GM18507 (cell line): ENCODE data around the gene DAZ1.
"Not testable (repeated sequence)": the region's sequence is repeated elsewhere in the genome, so short reads cannot be mapped to it uniquely, and the experiment has no call there.

ENCODE experiments used
- DNase-seq: peaks from one replicate; pipeline ENCODE4 v3.0.0; 2011; ENCODE audit warnings: low read depth; ENCODE audit not compliant: insufficient read length; ENCODE audit errors: extremely low spot score
- FAIRE-seq: peaks from 2 replicates; lab custom pipeline; 2011; peaks lifted over from hg19 to GRCh38; lab: Jason Lieb, UNC

Gene DAZ1, protein sequence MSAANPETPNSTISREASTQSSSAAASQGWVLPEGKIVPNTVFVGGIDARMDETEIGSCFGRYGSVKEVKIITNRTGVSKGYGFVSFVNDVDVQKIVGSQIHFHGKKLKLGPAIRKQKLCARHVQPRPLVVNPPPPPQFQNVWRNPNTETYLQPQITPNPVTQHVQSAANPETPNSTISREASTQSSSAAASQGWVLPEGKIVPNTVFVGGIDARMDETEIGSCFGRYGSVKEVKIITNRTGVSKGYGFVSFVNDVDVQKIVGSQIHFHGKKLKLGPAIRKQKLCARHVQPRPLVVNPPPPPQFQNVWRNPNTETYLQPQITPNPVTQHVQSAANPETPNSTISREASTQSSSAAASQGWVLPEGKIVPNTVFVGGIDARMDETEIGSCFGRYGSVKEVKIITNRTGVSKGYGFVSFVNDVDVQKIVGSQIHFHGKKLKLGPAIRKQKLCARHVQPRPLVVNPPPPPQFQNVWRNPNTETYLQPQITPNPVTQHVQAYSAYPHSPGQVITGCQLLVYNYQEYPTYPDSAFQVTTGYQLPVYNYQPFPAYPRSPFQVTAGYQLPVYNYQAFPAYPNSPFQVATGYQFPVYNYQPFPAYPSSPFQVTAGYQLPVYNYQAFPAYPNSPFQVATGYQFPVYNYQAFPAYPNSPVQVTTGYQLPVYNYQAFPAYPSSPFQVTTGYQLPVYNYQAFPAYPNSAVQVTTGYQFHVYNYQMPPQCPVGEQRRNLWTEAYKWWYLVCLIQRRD

DNA sequence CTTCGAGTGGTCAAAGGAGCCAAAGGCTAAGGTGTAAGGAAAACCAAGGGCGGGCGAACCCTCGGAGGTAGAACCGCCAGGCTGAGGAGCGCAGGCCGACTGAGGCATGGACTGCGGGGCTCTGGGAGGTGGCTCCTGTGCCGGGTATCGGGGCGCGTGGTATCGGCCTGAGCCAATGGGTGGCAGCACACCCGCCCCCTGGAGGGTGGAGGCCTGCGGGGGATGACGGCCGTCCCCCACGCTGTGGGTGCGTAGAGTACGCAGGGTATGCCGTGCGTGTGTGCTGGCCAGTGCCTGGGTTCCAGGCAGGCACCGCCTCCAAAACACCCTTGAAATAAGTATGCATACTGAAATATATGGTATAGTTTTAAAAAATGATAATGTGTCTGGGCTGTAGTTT is at the start of gene DAZ1:
Gene DAZ1 (minus strand): TSS at position 101 of the 400 bp plus-strand sequence. CDS start 208 bp downstream, outside the sequence.
- FAIRE-seq, DNase-seq: not testable (repeated sequence)

DNA sequence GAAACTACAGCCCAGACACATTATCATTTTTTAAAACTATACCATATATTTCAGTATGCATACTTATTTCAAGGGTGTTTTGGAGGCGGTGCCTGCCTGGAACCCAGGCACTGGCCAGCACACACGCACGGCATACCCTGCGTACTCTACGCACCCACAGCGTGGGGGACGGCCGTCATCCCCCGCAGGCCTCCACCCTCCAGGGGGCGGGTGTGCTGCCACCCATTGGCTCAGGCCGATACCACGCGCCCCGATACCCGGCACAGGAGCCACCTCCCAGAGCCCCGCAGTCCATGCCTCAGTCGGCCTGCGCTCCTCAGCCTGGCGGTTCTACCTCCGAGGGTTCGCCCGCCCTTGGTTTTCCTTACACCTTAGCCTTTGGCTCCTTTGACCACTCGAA is 20.4 kb upstream of the DAZ1 start, which contains the start of gene DAZ2:
Gene DAZ2 (plus strand): TSS at position 301 of the 400 bp plus-strand sequence. CDS start 208 bp downstream, outside the sequence.
- not testable (repeated sequence) for FAIRE-seq, DNase-seq

DNA sequence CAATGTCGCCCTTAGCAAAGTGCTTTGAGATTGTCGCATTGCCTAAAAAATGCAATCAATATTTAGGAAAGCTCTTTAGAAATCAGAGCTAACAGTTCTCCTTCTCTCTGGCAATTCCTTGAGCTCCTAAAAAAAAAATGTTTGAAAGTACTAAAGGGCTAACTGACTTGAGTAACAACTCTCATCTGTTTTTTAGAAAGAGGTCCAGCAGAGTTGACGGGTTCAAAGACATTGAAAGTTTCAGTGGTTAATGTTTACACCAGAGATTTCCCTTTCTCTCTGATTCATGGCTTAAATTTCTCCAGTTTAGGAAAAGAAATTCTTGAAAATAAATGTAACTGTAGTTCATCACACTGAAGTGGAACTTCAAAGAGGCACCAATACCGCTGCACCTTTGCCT is 11.9 kb upstream of the DAZ1 start:
- FAIRE-seq, DNase-seq: not testable (repeated sequence)

DNA sequence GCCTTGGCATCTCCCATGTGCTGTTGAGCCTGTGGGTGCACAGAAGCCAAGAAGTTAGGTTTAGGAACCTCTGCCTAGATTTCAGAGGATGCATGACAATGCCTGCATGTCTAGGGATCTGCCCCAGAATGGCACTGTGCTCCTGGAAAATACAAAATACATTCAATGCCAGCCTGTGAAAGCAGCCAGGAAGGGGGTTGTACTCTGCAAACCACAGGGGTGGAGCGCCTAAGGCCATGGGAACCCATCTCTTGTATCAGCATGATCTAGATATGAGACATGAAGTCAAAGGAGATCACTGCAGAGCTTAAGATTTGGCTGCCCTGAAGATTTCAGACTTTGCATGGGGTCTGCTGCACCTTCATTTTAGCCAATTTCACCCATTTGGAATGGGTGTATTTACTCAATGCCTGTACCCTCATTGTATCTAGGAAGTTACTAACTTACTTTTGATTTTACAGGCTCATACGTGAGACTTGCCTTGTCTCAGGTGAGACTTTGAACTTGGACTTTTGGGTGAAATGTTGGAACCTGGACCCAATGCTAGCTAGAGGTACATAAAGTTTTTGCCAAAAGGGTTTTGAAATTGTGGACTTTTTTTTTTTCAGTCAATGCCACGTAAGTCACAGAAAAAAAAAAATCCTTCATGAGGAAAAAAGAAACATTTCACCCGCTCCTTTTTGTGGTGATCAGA is 11.1 kb upstream of the DAZ1 start:
- not testable (repeated sequence) for FAIRE-seq, DNase-seq

DNA sequence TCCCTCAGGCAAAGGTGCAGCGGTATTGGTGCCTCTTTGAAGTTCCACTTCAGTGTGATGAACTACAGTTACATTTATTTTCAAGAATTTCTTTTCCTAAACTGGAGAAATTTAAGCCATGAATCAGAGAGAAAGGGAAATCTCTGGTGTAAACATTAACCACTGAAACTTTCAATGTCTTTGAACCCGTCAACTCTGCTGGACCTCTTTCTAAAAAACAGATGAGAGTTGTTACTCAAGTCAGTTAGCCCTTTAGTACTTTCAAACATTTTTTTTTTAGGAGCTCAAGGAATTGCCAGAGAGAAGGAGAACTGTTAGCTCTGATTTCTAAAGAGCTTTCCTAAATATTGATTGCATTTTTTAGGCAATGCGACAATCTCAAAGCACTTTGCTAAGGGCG is 8.6 kb upstream of the DAZ1 start:
- FAIRE-seq, DNase-seq: not testable (repeated sequence)
